HG02885 (cell line): ENCODE measurements around the gene MUC20.
"Not testable (repeated sequence)": the region's sequence is repeated elsewhere in the genome, so short reads cannot be mapped to it uniquely, and the experiment has no call there.

Experiments used
- ATAC-seq: cut with Tn5 transposase; IDR thresholded peaks from one replicate; pipeline ENCODE4 v1.9.1; 2021; ENCODE audit warnings: mild to moderate bottlenecking; ENCODE audit not compliant: unreplicated experiment, poor library complexity

The MUC20 gene

GRCh38 chr3:195708626-195709481, 11.9 kb upstream of the MUC20 start:
- no peak for ATAC-seq

- no peak for ATAC-seq
Measured at GRCh38 chr3:195709676-195710085, 11.1 kb upstream of the MUC20 start.

GRCh38 chr3:195710126-195710905, 10.5 kb upstream of the MUC20 start:
- ATAC-seq, result not testable (repeated sequence)

GRCh38 chr3:195711091-195711812, 9.5 kb upstream of the MUC20 start:
- not testable (repeated sequence) for ATAC-seq

GRCh38 chr3:195711813-195712534, 8.8 kb upstream of the MUC20 start:
- ATAC-seq, result no peak

- ATAC-seq, result not testable (repeated sequence)
Measured at GRCh38 chr3:195712535-195712910, 8.3 kb upstream of the MUC20 start.

GRCh38 chr3:195713150-195713549, 7.6 kb upstream of the MUC20 start:
- ATAC-seq, result not testable (repeated sequence)

- no peak for ATAC-seq
Measured at GRCh38 chr3:195714380-195715011, 6.3 kb upstream of the MUC20 start.

GRCh38 chr3:195715134-195715533, 5.6 kb upstream of the MUC20 start:
- no peak for ATAC-seq

- no peak for ATAC-seq
Measured at GRCh38 chr3:195715583-195716266, 5.1 kb upstream of the MUC20 start.

GRCh38 chr3:195717416-195717815, 3.4 kb upstream of the MUC20 start:
- no peak for ATAC-seq

GRCh38 chr3:195717852-195718476, 2.8 kb upstream of the MUC20 start:
- ATAC-seq, result no peak

- no peak for ATAC-seq
Measured at GRCh38 chr3:195718477-195718984, 2.2 kb upstream of the MUC20 start.

GRCh38 chr3:195719514-195720254, 1.1 kb upstream of the MUC20 start:
- not testable (repeated sequence) for ATAC-seq

GRCh38 chr3:195722139-195722995, 1.6 kb downstream of the MUC20 start:
- ATAC-seq, result not testable (repeated sequence)

- not testable (repeated sequence) for ATAC-seq
Measured at GRCh38 chr3:195722996-195723345, 2.2 kb downstream of the MUC20 start.

GRCh38 chr3:195724363-195724762, 3.6 kb downstream of the MUC20 start:
- not testable (repeated sequence) for ATAC-seq
